H1 (cell line): ENCODE data around the gene ANKS1B. TPM values are rescaled to one million over a fixed set of nuclear protein-coding genes. Genes with fewer than 3 reads are reported as not detected.

Experiments used
- CTCF ChIA-PET: fragments of 300-600 bp; sonication (Branson Sonifier 250); formaldehyde crosslinking; loops from one replicate; lab custom pipeline; 2021; ENCODE audit not compliant: partially characterized antibody; lab: Charles Lee
- POLR2A ChIA-PET: fragments of 300-600 bp; sonication (Branson Sonifier 250); formaldehyde crosslinking; loops from one replicate; lab custom pipeline; 2021; ENCODE audit warnings: inconsistent platforms; ENCODE audit not compliant: partially characterized antibody; lab: Charles Lee
- DNase-seq, 2 experiments: peaks; one replicate each; pipeline versions ENCODE4 v3.0.0 to v3.0.0-alpha.2; 2010 to 2022; ENCODE audit warnings: low spot score in 2 of 2, low read depth in 1 of 2, mixed read lengths in 1 of 2
- FAIRE-seq: peaks from 2 replicates; lab custom pipeline; 2011; peaks lifted over from hg19 to GRCh38; lab: Jason Lieb, UNC
- H2AFZ ChIP-seq: 2 replicates; pipeline ENCODE4 v1.8.1; 2012; ENCODE audit warnings: low read length, inconsistent platforms
- H2AK5ac ChIP-seq: 2 replicates; pipeline ENCODE4 v1.6.1; 2013; ENCODE audit warnings: low read depth, low read length
- H2BK120ac ChIP-seq: replicated peaks from 2 replicates; pipeline ENCODE3; 2013; ENCODE audit warnings: low read depth, low read length, inconsistent platforms
- H2BK12ac ChIP-seq: 2 replicates; pipeline ENCODE4 v1.6.1; 2013; ENCODE audit warnings: low read depth, low read length
- H2BK15ac ChIP-seq: 2 replicates; pipeline ENCODE4 v1.6.1; 2013; ENCODE audit warnings: low read length
- H2BK20ac ChIP-seq: 2 replicates; pipeline ENCODE4 v1.6.1; 2013; ENCODE audit warnings: low read length
- H2BK5ac ChIP-seq: 2 replicates; pipeline ENCODE4 v1.6.1; 2013; ENCODE audit warnings: low read depth, low read length
- H3K14ac ChIP-seq: 2 replicates; pipeline ENCODE4 v1.6.1; 2013; ENCODE audit warnings: inconsistent platforms; ENCODE audit not compliant: insufficient read length
- H3K18ac ChIP-seq: 2 replicates; pipeline ENCODE4 v1.6.1; 2013; ENCODE audit warnings: low read length; ENCODE audit errors: extremely low read depth
- H3K23ac ChIP-seq: 2 replicates; pipeline ENCODE4 v1.6.1; 2013; ENCODE audit warnings: inconsistent platforms; ENCODE audit not compliant: insufficient read length
- H3K23me2 ChIP-seq: 2 replicates; pipeline ENCODE4 v1.6.1; 2013; ENCODE audit warnings: low read depth, low read length
- H3K27ac ChIP-seq: 2 replicates; pipeline ENCODE4 v1.6.1; 2011; ENCODE audit warnings: low read depth, low read length, inconsistent platforms
- H3K27me3 ChIP-seq, 4 experiments: replicated peaks in 1 of 4; 1 replicate in 1 of 4; 2 replicates in 3 of 4; pipeline versions ENCODE4 v1.6.1 to v1.8.1; 2011 to 2013; ENCODE audit warnings: low read length in 3 of 4, mild to moderate bottlenecking in 3 of 4, inconsistent platforms in 2 of 4, mixed read lengths in 2 of 4, moderate library complexity in 1 of 4; ENCODE audit not compliant: control insufficient read depth in 3 of 4, insufficient read depth in 3 of 4; ENCODE audit errors: extremely low read depth in 1 of 4
- H3K36me3 ChIP-seq, 4 experiments: 2 replicates each; pipeline versions ENCODE4 v1.6.1 to v1.8.1; 2011 to 2013; ENCODE audit warnings: mild to moderate bottlenecking in 4 of 4, low read length in 3 of 4, moderate library complexity in 2 of 4, control low read depth in 1 of 4, inconsistent platforms in 1 of 4; ENCODE audit not compliant: insufficient read depth in 4 of 4, control insufficient read depth in 2 of 4
- H3K4ac ChIP-seq: replicated peaks from 2 replicates; pipeline ENCODE3; 2013; ENCODE audit warnings: low read length, low read depth, mixed read lengths, inconsistent platforms; ENCODE audit not compliant: insufficient read length
- H3K4me1 ChIP-seq, 4 experiments: replicated peaks in 1 of 4; 1 replicate in 1 of 4; 2 replicates in 3 of 4; pipeline versions ENCODE4 v1.6.1 to v1.8.1; 2011 to 2013; ENCODE audit warnings: low read length in 3 of 4, inconsistent platforms in 2 of 4, mixed read lengths in 1 of 4; ENCODE audit not compliant: insufficient read depth in 4 of 4, control insufficient read depth in 3 of 4
- H3K4me2 ChIP-seq, 2 experiments: 2 replicates each; pipeline versions ENCODE4 v1.6.1 to v1.8.1; 2011 to 2013; ENCODE audit warnings: low read depth in 2 of 2, low read length in 2 of 2, control low read depth in 1 of 2, inconsistent platforms in 1 of 2, mild to moderate bottlenecking in 1 of 2; ENCODE audit not compliant: insufficient read depth in 1 of 2
- H3K4me3 ChIP-seq, 4 experiments: fragments of 200-600, 300-600 bp in 1 of 4; sonication (generic), shearing (Covaris generic), sonication (Bioruptor Twin) in 1 of 4; 2 replicates each; pipeline versions ENCODE4 v1.5.1 to v1.8.1; 2011 to 2016; ENCODE audit warnings: low read length in 4 of 4, low read depth in 3 of 4, control low read depth in 2 of 4, inconsistent platforms in 2 of 4, mild to moderate bottlenecking in 2 of 4, mixed read lengths in 1 of 4, moderate library complexity in 1 of 4; ENCODE audit not compliant: insufficient read depth in 2 of 4; ENCODE audit errors: extremely low read depth in 1 of 4
- H3K56ac ChIP-seq: replicated peaks from 2 replicates; pipeline ENCODE3; 2013; ENCODE audit warnings: low read depth, mild to moderate bottlenecking, mixed read lengths, low read length, inconsistent platforms; ENCODE audit not compliant: insufficient read length
- H3K79me1 ChIP-seq: 2 replicates; pipeline ENCODE4 v1.6.1; 2013; ENCODE audit warnings: low read depth, low read length, control low read depth
- H3K79me2 ChIP-seq, 2 experiments: 2 replicates each; pipeline versions ENCODE4 v1.6.1 to v1.8.1; 2012 to 2013; ENCODE audit warnings: low read length in 2 of 2, mild to moderate bottlenecking in 2 of 2, inconsistent platforms in 1 of 2; ENCODE audit not compliant: insufficient read depth in 2 of 2, control insufficient read depth in 1 of 2
- H3K9ac ChIP-seq, 4 experiments: replicated peaks in 1 of 4; 1 replicate in 1 of 4; 2 replicates in 3 of 4; pipeline versions ENCODE4 v1.6.1 to v1.8.1; 2011 to 2013; ENCODE audit warnings: low read depth in 3 of 4, low read length in 3 of 4, control low read depth in 2 of 4, mild to moderate bottlenecking in 2 of 4, moderate library complexity in 2 of 4, inconsistent platforms in 1 of 4; ENCODE audit errors: extremely low read depth in 1 of 4
- H3K9me3 ChIP-seq, 2 experiments: 2 replicates each; pipeline versions ENCODE4 v1.6.1 to v1.8.1; 2012 to 2013; ENCODE audit warnings: mild to moderate bottlenecking in 2 of 2, moderate library complexity in 2 of 2, control low read depth in 1 of 2, inconsistent platforms in 1 of 2, low read depth in 1 of 2, low read length in 1 of 2, mixed read lengths in 1 of 2; ENCODE audit not compliant: insufficient read depth in 2 of 2
- H4K20me1 ChIP-seq, 2 experiments: replicated peaks in 1 of 2; 2 replicates each; pipeline versions ENCODE3 to v1.8.1; 2011 to 2013; ENCODE audit warnings: inconsistent platforms in 2 of 2, low read length in 2 of 2, mild to moderate bottlenecking in 1 of 2; ENCODE audit not compliant: insufficient read depth in 2 of 2, control insufficient read depth in 1 of 2
- H4K5ac ChIP-seq: 2 replicates; pipeline ENCODE4 v1.6.1; 2013; ENCODE audit warnings: low read length, low read depth, mixed read lengths, inconsistent platforms; ENCODE audit not compliant: insufficient read length
- H4K8ac ChIP-seq: 2 replicates; pipeline ENCODE4 v1.8.0; 2013; ENCODE audit warnings: mild to moderate bottlenecking, moderate library complexity, low read length, inconsistent platforms; ENCODE audit not compliant: insufficient read depth; ENCODE audit errors: extremely low read depth
- H4K91ac ChIP-seq: replicated peaks from 2 replicates; pipeline ENCODE3; 2013; ENCODE audit warnings: low read length, mixed read lengths, inconsistent platforms; ENCODE audit not compliant: insufficient read length
- ASH2L ChIP-seq: fragments of 200-600, 300-600 bp; sonication (generic); IDR thresholded peaks from one replicate; pipeline ENCODE4 v1.7.1; 2017; ENCODE audit warnings: low read length
- ATF2 ChIP-seq: IDR thresholded peaks from 2 replicates; pipeline ENCODE4 v1.6.1; 2012; ENCODE audit warnings: low read length, inconsistent platforms
- NRF1 ChIP-seq: IDR thresholded peaks from 2 replicates; pipeline ENCODE4 v1.6.1; 2011; ENCODE audit warnings: mild to moderate bottlenecking, low read depth, low read length, improper control_type of control experiment
- POU5F1 ChIP-seq: IDR thresholded peaks from 2 replicates; pipeline ENCODE4 v1.6.1; 2011; ENCODE audit warnings: low read depth, mild to moderate bottlenecking, low read length, moderate library complexity
- WGBS, 2 experiments: shearing (Covaris generic) in 1 of 2; methylation state at CpG; one replicate each; pipeline versions ENCODE4 v1.1.6 to v1.1.7; 2013 to 2015; ENCODE audit warnings: low lambda C conversion rate in 2 of 2, mixed read lengths in 2 of 2, inconsistent platforms in 1 of 2, low coverage in 1 of 2, missing lambda C conversion rate in 1 of 2; ENCODE audit not compliant: insufficient replicate concordance in 2 of 2, insufficient coverage in 1 of 2, insufficient read length in 1 of 2; ENCODE audit errors: extremely low coverage in 1 of 2, missing lambda C conversion rate in 1 of 2; 5-methylcytosine and 5-hydroxymethylcytosine counted together
- polyA plus RNA-seq, 7 experiments: library from polyadenylated mRNA; depleted of rRNA in 3 of 7; stranded (reverse) in 5 of 7; unstranded in 2 of 7; fragments of >200 nt in 5 of 7; fragments of 200-250 nt in 2 of 7; gene quantifications; 1 replicate in 5 of 7; 2 replicates in 1 of 7; 4 replicates in 1 of 7; pipeline versions ENCODE4 v1.2.1 to v1.2.3, GENCODE V29; 2011 to 2013; ENCODE audit warnings: missing spikeins in 2 of 7, mixed read lengths in 2 of 7
- total RNA-seq: library from RNA; stranded (reverse); fragmentation: NEBNext Ultra II Directional; extraction: Animal tissue kit (Norgen Biotek cat#: 25700); gene quantifications from 2 replicates; pipeline ENCODE4 v1.2.1, GENCODE V29; 2021

The ANKS1B gene
- total and polyA plus RNA-seq, 2 of the 8 experiments (the other 6 are each of a cell fraction or from before 2014, with no cell fraction given): 2.7 to 6.1 TPM

GRCh38 chr12:99213047-99213446 is 771.7 kb downstream of the ANKS1B start:
- no peak for TF ChIP-seq ASH2L
- no peak for TF ChIP-seq POU5F1
- TF ChIP-seq ATF2: no peak
- TF ChIP-seq NRF1: no peak
- no peaks in the 10 kb centered on the region; a peak in 1 of 8 replicates for H3K36me3 ChIP-seq
- H3K23ac ChIP-seq: no peak overlapping the region
- no peak overlapping the region for H3K9ac ChIP-seq
- H4K5ac ChIP-seq: no peak overlapping the region
- H3K27ac ChIP-seq: no peak overlapping the region
- H3K9me3 ChIP-seq: peaks cover 11 to 19% of the 10 kb centered on the region in 2 experiments
- H3K18ac ChIP-seq: no peak overlapping the region
- no peak overlapping the region for H2BK15ac ChIP-seq
- no peak overlapping the region for H3K56ac ChIP-seq
- no peak overlapping the region for H2BK5ac ChIP-seq
- H4K20me1 ChIP-seq: no peaks in the 10 kb centered on the region
- H3K27me3 ChIP-seq: no peaks in the 10 kb centered on the region
- no peak overlapping the region for H3K14ac ChIP-seq
- ChIA-PET POLR2A (no interaction called here), CTCF (interaction anchor here (1.2 kb wide), 1 partner anchor 109 kb away, joined by 4 read pairs; no protein-coding TSS in a partner anchor)
- H2BK12ac ChIP-seq: no peak overlapping the region
- no peaks in the 10 kb centered on the region for H3K79me1 ChIP-seq
- H3K4me3 ChIP-seq: no peak overlapping the region
- H4K8ac ChIP-seq: no peak overlapping the region
- no peak for DNase-seq
- H2BK20ac ChIP-seq: no peak overlapping the region
- H4K91ac ChIP-seq: no peak overlapping the region
- H3K4me2 ChIP-seq: no peak overlapping the region
- WGBS, 2 experiments: 76% methylated on average over 5 of the region's 5 CpGs; no CpG with 5 or more reads in 1 of the 2 experiments
- H3K79me2 ChIP-seq: no peaks in the 10 kb centered on the region
- no peaks in the 10 kb centered on the region for H3K23me2 ChIP-seq
- no peaks in the 10 kb centered on the region for H3K4me1 ChIP-seq
- no peak overlapping the region for H3K4ac ChIP-seq
- no peak overlapping the region for H2AFZ ChIP-seq
- H2AK5ac ChIP-seq: no peak overlapping the region
- H2BK120ac ChIP-seq: no peak overlapping the region
- no peak for FAIRE-seq
